ENCODE results near the gene TAS2R50. TPM values are rescaled to one million over a fixed set of nuclear protein-coding genes. Genes with fewer than 3 reads are reported as not detected.

TAS2R50 gene
- total and polyA plus RNA-seq, 2 experiments from 2014 or later, result 3.4 TPM; not detected in 1

DNA sequence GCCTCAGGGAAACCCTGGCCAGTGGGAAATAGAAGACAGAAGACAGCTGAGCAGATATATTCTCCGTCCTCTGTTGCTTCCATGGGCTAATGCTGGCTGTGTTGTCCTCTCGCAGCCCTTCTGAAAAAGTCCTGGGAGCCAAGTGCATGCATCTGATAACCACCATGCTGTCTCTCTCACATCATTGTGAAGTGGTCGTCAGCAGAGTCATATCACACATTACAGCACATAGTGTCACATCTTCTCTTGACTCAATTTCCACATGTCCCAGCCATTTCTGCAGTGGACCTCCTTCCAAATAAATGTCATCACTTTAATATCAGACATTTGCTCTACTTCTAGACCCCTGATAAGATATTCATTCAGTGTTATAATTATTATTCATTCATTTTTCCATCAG lies 7.6 kb upstream of the TAS2R50 start:
- Histone ChIP-seq H3F3A (replicated peaks; ENCODE audit: low read depth) (no peaks in the 10 kb centered on the region), H4K20me1 (replicated peaks; ENCODE audit: insufficient read depth) (no peaks in the 10 kb centered on the region), H3K4me3 (no peak overlapping the region), H3K27ac (ENCODE audit: low read depth) (no peak overlapping the region), H3K27me3 (ENCODE audit: insufficient read depth) (no peaks in the 10 kb centered on the region), H3K9me2 (ENCODE audit: insufficient read depth) (no peaks in the 10 kb centered on the region), H2AFZ (no peak overlapping the region), H3K4me2 (no peak overlapping the region), H3K36me3 (ENCODE audit: insufficient read depth) (no peaks in the 10 kb centered on the region), H3K79me2 (replicated peaks; ENCODE audit: insufficient read depth) (no peaks in the 10 kb centered on the region), H3K4me1 (ENCODE audit: insufficient read depth) (no peaks in the 10 kb centered on the region)
- H3K27ac Mint-ChIP-seq, result no peak overlapping the region
- TF ChIP-seq EZH2phosphoT487 (IDR thresholded peaks at IDR 0.05; ENCODE audit: unreplicated experiment) (no peak), POLR2AphosphoS5 (IDR thresholded peaks at IDR 0.05; ENCODE audit: low read depth) (no peak), JUNB (IDR thresholded peaks at IDR 0.05; ENCODE audit: unreplicated experiment) (no peak)
- no peak for ATAC-seq
- DNase-seq (ENCODE audit: low spot score), result no peak
- H3K36me3 Mint-ChIP-seq (ENCODE audit: low read depth), result peaks cover 9% of the 10 kb centered on the region; the same call in 2 of the 3 replicates
- H3K27me3 Mint-ChIP-seq (ENCODE audit: insufficient read depth, low read depth, poor library complexity), result no peaks in the 10 kb centered on the region
- peaks cover 2% of the 10 kb centered on the region; the same call in 1 of the 3 replicates for H3K9me3 Mint-ChIP-seq
- H3K4me3 Mint-ChIP-seq, result no peak overlapping the region
- H3K4me1 Mint-ChIP-seq, result no peaks in the 10 kb centered on the region

- ATAC-seq (no peak), DNase-seq (ENCODE audit: low spot score) (no peak)
- Mint-ChIP-seq H3K36me3 (ENCODE audit: low read depth) (peaks cover 9% of the 10 kb centered on the region; the same call in 2 of the 3 replicates), H3K4me3 (no peak overlapping the region), H3K27me3 (ENCODE audit: insufficient read depth, low read depth, poor library complexity) (peaks cover 2% of the 10 kb centered on the region), H3K27ac (no peak overlapping the region), H3K9me3 (peaks cover 2% of the 10 kb centered on the region; the same call in 1 of the 3 replicates), H3K4me1 (peaks cover 3% of the 10 kb centered on the region; the same call in 2 of the 3 replicates)
- Histone ChIP-seq H3K4me1 (ENCODE audit: insufficient read depth) (no peaks in the 10 kb centered on the region), H3K27me3 (ENCODE audit: insufficient read depth) (no peaks in the 10 kb centered on the region), H3K36me3 (ENCODE audit: insufficient read depth) (no peaks in the 10 kb centered on the region), H3K4me3 (no peak overlapping the region), H3K79me2 (replicated peaks; ENCODE audit: insufficient read depth) (no peaks in the 10 kb centered on the region), H3K9me2 (ENCODE audit: insufficient read depth) (peaks cover 5% of the 10 kb centered on the region; the same call in 1 of the 2 replicates), H2AFZ (no peak overlapping the region), H3F3A (replicated peaks; ENCODE audit: low read depth) (no peaks in the 10 kb centered on the region), H3K4me2 (no peak overlapping the region), H3K27ac (ENCODE audit: low read depth) (no peak overlapping the region), H4K20me1 (replicated peaks; ENCODE audit: insufficient read depth) (no peaks in the 10 kb centered on the region)
- no peak for TF ChIP-seq EZH2phosphoT487 (IDR thresholded peaks at IDR 0.05; ENCODE audit: unreplicated experiment)
- TF ChIP-seq ZNF462 (CRISPR knock-in tag; IDR thresholded peaks at IDR 0.05), result no peak
- TF ChIP-seq, protein P1, sequence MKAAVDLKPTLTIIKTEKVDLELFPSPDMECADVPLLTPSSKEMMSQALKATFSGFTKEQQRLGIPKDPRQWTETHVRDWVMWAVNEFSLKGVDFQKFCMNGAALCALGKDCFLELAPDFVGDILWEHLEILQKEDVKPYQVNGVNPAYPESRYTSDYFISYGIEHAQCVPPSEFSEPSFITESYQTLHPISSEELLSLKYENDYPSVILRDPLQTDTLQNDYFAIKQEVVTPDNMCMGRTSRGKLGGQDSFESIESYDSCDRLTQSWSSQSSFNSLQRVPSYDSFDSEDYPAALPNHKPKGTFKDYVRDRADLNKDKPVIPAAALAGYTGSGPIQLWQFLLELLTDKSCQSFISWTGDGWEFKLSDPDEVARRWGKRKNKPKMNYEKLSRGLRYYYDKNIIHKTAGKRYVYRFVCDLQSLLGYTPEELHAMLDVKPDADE (IDR thresholded peaks at IDR 0.05), result no peak
- TF ChIP-seq, protein P2, sequence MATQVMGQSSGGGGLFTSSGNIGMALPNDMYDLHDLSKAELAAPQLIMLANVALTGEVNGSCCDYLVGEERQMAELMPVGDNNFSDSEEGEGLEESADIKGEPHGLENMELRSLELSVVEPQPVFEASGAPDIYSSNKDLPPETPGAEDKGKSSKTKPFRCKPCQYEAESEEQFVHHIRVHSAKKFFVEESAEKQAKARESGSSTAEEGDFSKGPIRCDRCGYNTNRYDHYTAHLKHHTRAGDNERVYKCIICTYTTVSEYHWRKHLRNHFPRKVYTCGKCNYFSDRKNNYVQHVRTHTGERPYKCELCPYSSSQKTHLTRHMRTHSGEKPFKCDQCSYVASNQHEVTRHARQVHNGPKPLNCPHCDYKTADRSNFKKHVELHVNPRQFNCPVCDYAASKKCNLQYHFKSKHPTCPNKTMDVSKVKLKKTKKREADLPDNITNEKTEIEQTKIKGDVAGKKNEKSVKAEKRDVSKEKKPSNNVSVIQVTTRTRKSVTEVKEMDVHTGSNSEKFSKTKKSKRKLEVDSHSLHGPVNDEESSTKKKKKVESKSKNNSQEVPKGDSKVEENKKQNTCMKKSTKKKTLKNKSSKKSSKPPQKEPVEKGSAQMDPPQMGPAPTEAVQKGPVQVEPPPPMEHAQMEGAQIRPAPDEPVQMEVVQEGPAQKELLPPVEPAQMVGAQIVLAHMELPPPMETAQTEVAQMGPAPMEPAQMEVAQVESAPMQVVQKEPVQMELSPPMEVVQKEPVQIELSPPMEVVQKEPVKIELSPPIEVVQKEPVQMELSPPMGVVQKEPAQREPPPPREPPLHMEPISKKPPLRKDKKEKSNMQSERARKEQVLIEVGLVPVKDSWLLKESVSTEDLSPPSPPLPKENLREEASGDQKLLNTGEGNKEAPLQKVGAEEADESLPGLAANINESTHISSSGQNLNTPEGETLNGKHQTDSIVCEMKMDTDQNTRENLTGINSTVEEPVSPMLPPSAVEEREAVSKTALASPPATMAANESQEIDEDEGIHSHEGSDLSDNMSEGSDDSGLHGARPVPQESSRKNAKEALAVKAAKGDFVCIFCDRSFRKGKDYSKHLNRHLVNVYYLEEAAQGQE (IDR thresholded peaks at IDR 0.05; ENCODE audit: unreplicated experiment), result no peak
- no peak for TF ChIP-seq EZH2 (IDR thresholded peaks at IDR 0.05; ENCODE audit: low read depth, unreplicated experiment)
- TF ChIP-seq JUNB (IDR thresholded peaks at IDR 0.05; ENCODE audit: unreplicated experiment), result no peak
- TF ChIP-seq CREB1 (CRISPR knock-in tag; IDR thresholded peaks at IDR 0.05; ENCODE audit: low read depth), result no peak
- TF ChIP-seq ZNF114 (CRISPR knock-in tag; IDR thresholded peaks at IDR 0.05), result no peak
Measured at GRCh38 chr12:10989107-10989506, 2.4 kb upstream of the TAS2R50 start.

Measured in GM23338 (cell line).